PC-3 (cell line): Measurements from ENCODE around the gene VSTM4. TPM values are rescaled to one million over a fixed set of nuclear protein-coding genes. Genes with fewer than 3 reads are reported as not detected.

ENCODE experiments used
- ATAC-seq: fragments of 200-7000 bp; cut with Tn5 transposase; 2 replicates; pipeline ENCODE4 v1.9.1; 2020; ENCODE audit warnings: mild to moderate bottlenecking, moderate library complexity
- BruUV-seq: library from RNA; stranded (reverse); fragments of 400-500 nt; replicated peaks from 2 replicates; lab custom pipeline; 2021; lab: Mats Ljungman, UMichigan
- CTCF ChIA-PET: fragments of 300-600 bp; sonication (Branson Sonifier 250); formaldehyde crosslinking; loops from one replicate; lab custom pipeline; 2022; ENCODE audit warnings: antibody characterized with exemption; lab: Charles Lee
- POLR2A ChIA-PET: fragments of 300-600 bp; sonication (Branson Sonifier 250); formaldehyde crosslinking; loops from one replicate; lab custom pipeline; 2022; ENCODE audit warnings: antibody characterized with exemption; ENCODE audit not compliant: unreplicated experiment; lab: Charles Lee
- DNase-seq: peaks from one replicate; pipeline ENCODE4 v3.0.0-alpha.2; 2015
- H2AFZ ChIP-seq: fragments of 300-600 bp; sonication (generic); 2 replicates; pipeline ENCODE4 v1.6.0; 2016; ENCODE audit warnings: antibody characterized with exemption, low read length
- H3F3A ChIP-seq: fragments of 300-600 bp; sonication (generic); one replicate; pipeline ENCODE4 v1.6.0; 2017; ENCODE audit warnings: antibody characterized with exemption, low read length, control low read depth, mild to moderate bottlenecking; ENCODE audit not compliant: unreplicated experiment
- H3K27ac ChIP-seq: fragments of 300-600 bp; sonication (generic); 2 replicates; pipeline ENCODE4 v1.5.1; 2016; ENCODE audit warnings: mild to moderate bottlenecking, low read length
- H3K27me3 ChIP-seq: fragments of 300-600 bp; sonication (generic); 2 replicates; pipeline ENCODE4 v1.6.1; 2016; ENCODE audit warnings: low read length, mixed read lengths
- H3K36me3 ChIP-seq: fragments of 300-600 bp; sonication (generic); 2 replicates; pipeline ENCODE4 v1.6.1; 2016; ENCODE audit warnings: low read depth, mixed run types, low read length, mixed read lengths
- H3K4me1 ChIP-seq: fragments of 300-600 bp; sonication (generic); 2 replicates; pipeline ENCODE4 v1.5.1; 2016; ENCODE audit warnings: low read length; ENCODE audit not compliant: insufficient read depth
- H3K4me2 ChIP-seq: fragments of 300-600 bp; sonication (generic); 2 replicates; pipeline ENCODE4 v1.6.0; 2016; ENCODE audit warnings: low read length
- H3K4me3 ChIP-seq: fragments of 300-600 bp; sonication (generic); 2 replicates; pipeline ENCODE4 v1.5.1; 2016; ENCODE audit warnings: mild to moderate bottlenecking, low read length, mixed read lengths
- H3K79me2 ChIP-seq: fragments of 300-600 bp; sonication (generic); 2 replicates; pipeline ENCODE4 v1.6.1; 2017; ENCODE audit warnings: low read length, mixed read lengths
- H3K9ac ChIP-seq: fragments of 300-600 bp; sonication (generic); 2 replicates; pipeline ENCODE4 v1.6.0; 2016; ENCODE audit warnings: mild to moderate bottlenecking, low read length
- H3K9me2 ChIP-seq: fragments of 300-600 bp; sonication (generic); replicated peaks from 2 replicates; pipeline ENCODE4 v1.6.1; 2016; ENCODE audit warnings: mixed run types, low read length, mixed read lengths
- H3K9me3 ChIP-seq: fragments of 300-600 bp; sonication (generic); 2 replicates; pipeline ENCODE4 v1.6.1; 2016; ENCODE audit warnings: low read length, mixed read lengths
- H4K20me1 ChIP-seq: fragments of 300-600 bp; sonication (generic); 2 replicates; pipeline ENCODE4 v1.6.1; 2016; ENCODE audit warnings: low read length, mixed read lengths
- EZH2 ChIP-seq: fragments of 300-600 bp; sonication (generic); IDR thresholded peaks from one replicate; pipeline ENCODE4 v1.6.1; 2017; ENCODE audit warnings: antibody characterized with exemption, mild to moderate bottlenecking, low read length; ENCODE audit not compliant: unreplicated experiment
- EZH2phosphoT487 ChIP-seq: fragments of 300-600 bp; sonication (generic); IDR thresholded peaks from 2 replicates; pipeline ENCODE4 v1.6.1; 2018; ENCODE audit warnings: mild to moderate bottlenecking, antibody characterized with exemption, low read length, borderline replicate concordance
- intact Hi-C: fragments of 100-400 bp; cut with micrococcal nuclease; formaldehyde crosslinking; loops from 2 replicates; pipeline ENCODE4 v1.9.0; 2023
- total RNA-seq: library from RNA; depleted of rRNA; stranded (reverse); fragments of >200 nt; gene quantifications from 2 replicates; pipeline ENCODE4 v1.2.3, GENCODE V29; 2014
- TF ChIP-seq, protein P1 (sequence below): fragments of 300-600 bp; sonication (generic); conservative IDR thresholded peaks from 2 replicates; pipeline ENCODE4 v1.5.1; 2017; ENCODE audit warnings: antibody characterized with exemption, low read depth, mild to moderate bottlenecking, low read length

Gene VSTM4
- total RNA-seq, 1 experiment from 2014 or later = not detected

DNA sequence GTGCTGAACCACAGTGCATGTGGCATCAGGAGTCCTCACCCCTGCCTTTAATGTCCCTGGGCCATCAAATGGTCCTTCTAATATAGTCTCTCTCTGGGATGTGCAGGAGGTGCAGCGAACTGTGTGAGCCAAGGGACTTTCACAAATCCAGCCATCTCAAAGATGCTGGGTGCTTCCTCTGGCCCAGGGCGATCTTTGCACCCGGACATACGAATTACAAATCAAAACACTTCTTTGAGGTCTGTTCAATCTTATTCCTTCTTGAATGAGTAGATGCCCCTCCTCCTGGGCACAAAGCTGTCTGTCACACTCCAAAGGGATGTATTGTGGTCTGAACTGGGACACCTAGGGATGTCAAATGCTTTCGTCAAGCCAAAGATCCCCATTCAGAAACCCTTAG lies 60.6 kb downstream of the VSTM4 start:
- DNase-seq (no peak), ATAC-seq (no peak)
- Histone ChIP-seq H2AFZ (no peak overlapping the region), H3K4me3 (no peak overlapping the region), H3K36me3 (no peaks in the 10 kb centered on the region), H3K4me2 (no peak overlapping the region), H3K4me1 (no peaks in the 10 kb centered on the region), H3K27ac (no peak overlapping the region), H3K27me3 (peaks cover 77% of the 10 kb centered on the region), H3K79me2 (no peaks in the 10 kb centered on the region), H3K9me2 (no peaks in the 10 kb centered on the region), H3F3A (no peaks in the 10 kb centered on the region), H4K20me1 (no peaks in the 10 kb centered on the region), H3K9ac (no peak overlapping the region), H3K9me3 (no peaks in the 10 kb centered on the region)
- intact Hi-C loops = no loop called here
- BruUV-seq = no TSS peak
- ChIA-PET CTCF (interaction anchor here (0.6 kb wide), 1 partner anchor 396 kb away, joined by 3 read pairs; no protein-coding TSS in a partner anchor), POLR2A (no interaction called here)
- TF ChIP-seq EZH2 (no peak), EZH2phosphoT487 (no peak)

DNA sequence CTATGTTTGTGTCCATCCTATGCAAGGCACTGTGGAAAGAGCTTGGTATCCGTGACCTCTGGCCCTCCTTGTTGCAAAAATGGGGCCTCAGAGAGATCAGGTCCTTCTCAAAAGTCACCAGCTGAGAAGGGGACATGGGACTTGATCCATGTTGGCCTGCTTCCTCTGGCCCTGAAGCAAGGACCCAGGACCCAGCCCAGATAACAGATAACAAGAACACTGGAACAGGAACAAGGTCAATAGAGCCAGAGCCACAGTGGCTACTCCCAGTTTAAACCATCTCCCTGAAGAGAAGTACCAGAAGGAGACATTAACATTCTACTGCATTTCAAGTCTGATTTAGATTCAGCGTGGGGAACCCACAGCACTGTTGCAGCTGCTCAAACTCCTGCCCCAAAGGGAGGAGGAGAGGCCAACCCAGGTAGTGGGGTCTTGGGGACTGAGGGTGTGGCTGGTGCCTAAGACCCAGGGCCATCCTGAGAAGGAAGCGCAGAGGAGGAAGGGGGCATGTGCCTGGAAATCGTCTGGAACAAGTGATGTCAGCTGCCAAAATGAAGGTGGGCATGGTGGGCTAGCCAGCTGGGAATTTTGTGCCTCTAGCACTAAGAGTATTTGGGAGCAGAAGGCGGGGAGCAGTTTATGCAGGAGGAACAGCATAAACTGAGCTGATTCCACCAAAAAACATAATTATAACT lies 61.2 kb downstream of the VSTM4 start:
- TF ChIP-seq, protein P1, sequence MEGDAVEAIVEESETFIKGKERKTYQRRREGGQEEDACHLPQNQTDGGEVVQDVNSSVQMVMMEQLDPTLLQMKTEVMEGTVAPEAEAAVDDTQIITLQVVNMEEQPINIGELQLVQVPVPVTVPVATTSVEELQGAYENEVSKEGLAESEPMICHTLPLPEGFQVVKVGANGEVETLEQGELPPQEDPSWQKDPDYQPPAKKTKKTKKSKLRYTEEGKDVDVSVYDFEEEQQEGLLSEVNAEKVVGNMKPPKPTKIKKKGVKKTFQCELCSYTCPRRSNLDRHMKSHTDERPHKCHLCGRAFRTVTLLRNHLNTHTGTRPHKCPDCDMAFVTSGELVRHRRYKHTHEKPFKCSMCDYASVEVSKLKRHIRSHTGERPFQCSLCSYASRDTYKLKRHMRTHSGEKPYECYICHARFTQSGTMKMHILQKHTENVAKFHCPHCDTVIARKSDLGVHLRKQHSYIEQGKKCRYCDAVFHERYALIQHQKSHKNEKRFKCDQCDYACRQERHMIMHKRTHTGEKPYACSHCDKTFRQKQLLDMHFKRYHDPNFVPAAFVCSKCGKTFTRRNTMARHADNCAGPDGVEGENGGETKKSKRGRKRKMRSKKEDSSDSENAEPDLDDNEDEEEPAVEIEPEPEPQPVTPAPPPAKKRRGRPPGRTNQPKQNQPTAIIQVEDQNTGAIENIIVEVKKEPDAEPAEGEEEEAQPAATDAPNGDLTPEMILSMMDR = no peak
- Histone ChIP-seq H3K36me3 (no peaks in the 10 kb centered on the region), H4K20me1 (no peaks in the 10 kb centered on the region), H3K27ac (no peak overlapping the region), H3K9ac (no peak overlapping the region), H3K4me2 (no peak overlapping the region), H3K4me1 (no peaks in the 10 kb centered on the region), H3K4me3 (no peak overlapping the region), H3K79me2 (no peaks in the 10 kb centered on the region), H3F3A (no peaks in the 10 kb centered on the region), H3K27me3 (peaks cover 77% of the 10 kb centered on the region), H3K9me3 (no peaks in the 10 kb centered on the region), H3K9me2 (no peaks in the 10 kb centered on the region), H2AFZ (no peak overlapping the region)
- no TSS peak for BruUV-seq
- POLR2A ChIA-PET = no interaction called here
- DNase-seq = no peak
- CTCF ChIA-PET = no interaction called here
- ATAC-seq = no peak
- intact Hi-C loops = no loop called here

DNA sequence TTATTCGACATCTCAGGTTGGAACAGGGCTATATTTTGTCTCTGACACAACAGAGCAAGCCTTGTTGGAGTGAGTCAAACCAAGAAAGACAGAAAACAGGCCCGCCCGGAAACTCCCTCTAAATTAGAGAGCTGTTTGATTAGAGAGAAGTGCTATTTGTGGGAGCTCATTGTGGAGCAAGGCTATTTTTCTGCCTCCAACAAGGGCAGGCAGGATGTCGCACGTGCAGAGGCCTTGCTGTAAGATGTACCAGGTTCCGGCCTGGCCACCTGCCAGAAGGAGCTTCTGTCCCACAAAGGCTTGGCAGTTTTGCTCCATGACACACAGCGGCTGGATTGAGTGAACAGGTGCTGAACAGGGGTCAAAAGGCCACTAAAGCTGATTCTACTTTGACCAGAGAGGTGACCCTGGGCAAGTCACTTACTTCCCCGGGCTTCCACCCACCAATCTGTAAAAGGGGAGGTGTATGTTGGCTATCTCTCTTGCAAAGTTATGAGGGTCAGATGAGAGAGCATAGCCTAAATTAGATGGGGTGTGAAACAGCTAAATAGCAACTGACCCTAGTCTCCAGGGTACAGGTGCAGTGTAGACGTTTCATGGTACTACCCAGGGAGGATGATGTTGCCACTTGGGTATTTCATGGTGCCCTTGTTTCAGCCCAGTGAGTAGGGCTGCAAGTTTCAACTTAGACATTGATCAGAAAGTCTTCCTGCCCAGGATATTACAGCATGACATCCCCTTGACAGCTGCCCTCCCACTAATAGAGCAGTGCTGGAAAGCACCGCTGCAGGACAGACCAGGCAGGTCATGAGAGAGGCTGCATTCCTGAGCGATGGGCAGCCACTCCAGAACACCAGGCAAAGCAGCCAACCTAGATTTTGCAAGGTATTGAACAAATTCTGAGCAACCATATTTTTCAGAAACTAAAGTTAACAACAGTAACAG lies 62.0 kb downstream of the VSTM4 start:
- no TSS peak for BruUV-seq
- H3K36me3 ChIP-seq = no peaks in the 10 kb centered on the region
- TF ChIP-seq EZH2phosphoT487 = no peak
- TF ChIP-seq, protein P1 = no peak
- no peak for TF ChIP-seq EZH2
- no peaks in the 10 kb centered on the region for H3F3A ChIP-seq
- H3K9ac ChIP-seq = no peak overlapping the region
- no peak overlapping the region for H3K4me3 ChIP-seq
- peaks cover 77% of the 10 kb centered on the region for H3K27me3 ChIP-seq
- no peaks in the 10 kb centered on the region for H3K4me1 ChIP-seq
- H2AFZ ChIP-seq = no peak overlapping the region
- ChIA-PET POLR2A (no interaction called here), CTCF (no interaction called here)
- DNase-seq (no peak), ATAC-seq (no peak)
- no peaks in the 10 kb centered on the region for H3K9me3 ChIP-seq
- no peak overlapping the region for H3K4me2 ChIP-seq
- H4K20me1 ChIP-seq = no peaks in the 10 kb centered on the region
- no peaks in the 10 kb centered on the region for H3K9me2 ChIP-seq
- H3K27ac ChIP-seq = no peak overlapping the region
- intact Hi-C loops = no loop called here
- no peaks in the 10 kb centered on the region for H3K79me2 ChIP-seq
